HL-60/S4 treated with phorbol 12-myristate 13-acetate at 8.2 ng/mL for 4 days and 3 days (cell line): Measurements from ENCODE around the gene ZNRF1.

Experiments
- in situ Hi-C: fragments of 300-500 bp; cut with MboI; formaldehyde crosslinking; loops from 2 replicates; pipeline ENCODE4 v1.15.0; 2022; ENCODE audit warnings: low sequenced_read_pairs

Gene ZNRF1

DNA sequence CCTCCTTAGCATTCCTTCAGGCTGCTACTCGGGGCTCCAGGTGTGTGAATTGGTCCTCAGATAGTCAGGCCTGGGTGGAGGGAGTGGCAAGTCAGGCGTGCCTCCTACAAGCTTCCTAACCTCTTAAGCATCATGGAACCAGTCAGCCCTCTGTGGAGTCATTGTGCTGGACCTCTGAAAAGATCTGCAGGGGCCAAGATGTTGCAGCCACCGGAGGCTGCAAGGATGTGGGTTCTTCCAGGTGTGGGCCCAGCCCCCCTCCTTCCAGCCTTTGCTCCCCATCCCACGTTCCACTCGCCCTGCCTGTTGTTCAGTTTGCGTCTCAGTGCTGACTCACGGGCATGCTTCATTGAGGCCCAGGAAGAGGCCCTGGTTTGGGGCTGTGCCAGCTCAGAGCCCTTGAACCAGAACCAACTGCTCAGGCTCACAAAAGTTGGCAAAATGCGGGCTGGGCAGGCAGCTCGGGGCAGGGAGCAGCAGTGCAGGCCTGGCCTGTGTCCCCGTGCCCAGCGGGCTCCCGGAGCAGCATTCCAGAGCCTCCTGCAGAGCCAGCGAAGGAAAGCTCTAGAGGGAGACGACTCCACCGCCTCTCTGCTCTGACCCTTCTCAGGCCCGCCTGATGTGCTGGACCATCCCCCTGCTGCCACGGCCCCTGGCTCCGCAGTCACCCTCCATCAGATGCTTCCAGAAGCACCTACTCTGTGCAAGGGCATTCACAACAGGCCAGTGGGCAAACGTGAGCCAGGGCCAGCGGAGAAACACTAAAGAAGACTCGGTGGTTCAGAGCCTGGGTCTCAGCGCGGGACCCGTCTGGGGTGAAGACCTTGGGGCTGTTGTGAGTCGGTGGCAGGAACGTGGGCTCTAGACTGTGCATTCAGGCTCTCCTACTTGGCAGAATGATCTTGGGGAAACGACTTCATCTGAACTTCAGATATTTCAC is 110.2 kb downstream of the ZNRF1 start:
- in situ Hi-C loops: loop anchor here (5.0 to 10.0 kb wide), 2 partner anchors 42 to 114 kb away; partner anchors contain the start of gene ZNRF1

DNA sequence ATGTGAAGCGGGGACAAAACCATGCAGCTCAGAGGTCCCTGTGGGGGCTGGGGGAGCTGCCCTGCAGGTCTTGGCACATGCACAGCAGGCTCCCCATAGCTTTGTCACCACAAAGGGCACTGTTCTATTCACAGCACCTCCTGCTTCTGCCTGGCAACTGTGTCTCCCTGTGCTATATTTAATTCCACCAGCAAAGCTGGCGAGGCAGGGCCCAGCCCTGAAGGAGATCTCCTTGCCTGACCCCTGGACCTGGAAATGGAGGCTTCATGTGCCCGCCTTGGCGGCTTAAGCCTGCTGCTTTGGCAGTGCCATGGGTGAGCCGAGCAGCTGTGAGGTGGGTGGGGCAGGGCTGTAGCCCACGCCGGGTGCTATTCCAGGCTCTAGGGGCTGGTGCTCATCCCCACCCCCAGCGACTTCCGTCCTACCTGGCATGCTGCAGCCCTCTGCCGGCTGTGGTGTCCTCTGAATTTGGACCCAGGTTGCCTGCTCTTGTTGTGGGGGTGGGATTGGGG is 111.0 kb downstream of the ZNRF1 start:
- in situ Hi-C loops: loop anchor here (5.0 to 10.0 kb wide), 2 partner anchors 42 to 115 kb away; partner anchors contain the start of gene ZNRF1

DNA sequence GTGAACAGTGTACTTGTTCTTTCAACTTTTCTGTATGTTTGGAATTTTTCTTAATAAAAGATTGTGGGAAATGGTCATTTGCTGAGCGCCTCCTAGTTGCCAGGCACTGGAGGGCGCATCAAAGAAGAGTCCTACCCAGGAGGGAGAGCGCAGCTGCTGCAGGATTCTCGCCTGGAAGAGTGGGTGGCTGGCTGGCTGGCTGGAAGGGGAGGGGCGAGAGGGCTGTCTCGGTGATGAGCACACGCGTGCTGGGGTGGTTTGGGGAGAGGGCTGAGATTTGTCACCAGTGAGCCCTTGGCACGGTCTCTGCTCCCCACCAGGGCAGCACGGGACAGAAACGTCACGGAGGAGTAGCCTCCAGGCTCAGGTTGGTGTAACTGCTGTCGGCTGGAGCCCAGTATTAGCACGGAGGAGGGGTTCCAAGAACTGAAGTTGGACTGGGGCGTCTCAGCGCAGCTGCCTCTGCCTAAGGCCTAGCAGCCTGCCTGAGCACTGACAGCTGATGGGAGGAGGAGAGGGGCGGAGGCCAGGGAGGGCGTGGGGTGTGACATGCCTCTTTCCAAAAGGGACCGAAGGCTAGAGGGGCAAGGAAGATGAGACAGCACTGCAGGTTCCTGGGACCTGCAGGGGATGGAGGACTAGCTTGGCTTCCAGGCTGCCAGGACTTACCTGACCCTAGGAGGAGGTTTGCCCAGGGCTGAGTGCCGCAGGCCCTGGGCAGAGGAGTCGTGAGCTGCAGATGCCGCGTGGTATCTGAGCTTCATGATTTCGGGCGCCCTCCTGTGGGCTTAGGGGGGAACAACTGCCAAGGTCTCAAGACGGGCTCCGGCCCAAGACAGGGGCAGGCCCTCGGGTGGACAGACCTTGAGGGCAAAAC is 112.1 kb downstream of the ZNRF1 start:
- in situ Hi-C loops: no loop called here

DNA sequence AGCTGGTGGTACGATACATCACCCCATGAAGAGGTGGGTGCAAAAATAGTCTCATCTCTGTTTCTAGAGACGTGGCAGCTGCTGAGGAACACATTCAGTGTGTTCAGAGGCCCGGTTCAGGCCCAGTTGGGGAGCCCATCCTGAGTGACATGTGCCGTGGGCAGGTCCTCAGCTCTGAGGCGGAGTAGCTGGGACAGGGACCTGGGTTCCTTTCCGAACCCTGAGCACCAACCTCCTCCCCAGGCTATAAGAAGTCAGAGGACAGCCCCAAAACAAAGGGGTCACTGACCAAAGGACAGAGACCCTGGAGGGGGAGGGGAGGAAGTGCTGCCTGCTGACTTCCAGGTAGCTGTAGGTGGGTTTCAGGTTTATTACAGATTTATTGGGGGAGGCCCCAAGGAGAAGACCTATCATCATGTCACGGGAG is 112.7 kb downstream of the ZNRF1 start:
- in situ Hi-C loops: no loop called here

DNA sequence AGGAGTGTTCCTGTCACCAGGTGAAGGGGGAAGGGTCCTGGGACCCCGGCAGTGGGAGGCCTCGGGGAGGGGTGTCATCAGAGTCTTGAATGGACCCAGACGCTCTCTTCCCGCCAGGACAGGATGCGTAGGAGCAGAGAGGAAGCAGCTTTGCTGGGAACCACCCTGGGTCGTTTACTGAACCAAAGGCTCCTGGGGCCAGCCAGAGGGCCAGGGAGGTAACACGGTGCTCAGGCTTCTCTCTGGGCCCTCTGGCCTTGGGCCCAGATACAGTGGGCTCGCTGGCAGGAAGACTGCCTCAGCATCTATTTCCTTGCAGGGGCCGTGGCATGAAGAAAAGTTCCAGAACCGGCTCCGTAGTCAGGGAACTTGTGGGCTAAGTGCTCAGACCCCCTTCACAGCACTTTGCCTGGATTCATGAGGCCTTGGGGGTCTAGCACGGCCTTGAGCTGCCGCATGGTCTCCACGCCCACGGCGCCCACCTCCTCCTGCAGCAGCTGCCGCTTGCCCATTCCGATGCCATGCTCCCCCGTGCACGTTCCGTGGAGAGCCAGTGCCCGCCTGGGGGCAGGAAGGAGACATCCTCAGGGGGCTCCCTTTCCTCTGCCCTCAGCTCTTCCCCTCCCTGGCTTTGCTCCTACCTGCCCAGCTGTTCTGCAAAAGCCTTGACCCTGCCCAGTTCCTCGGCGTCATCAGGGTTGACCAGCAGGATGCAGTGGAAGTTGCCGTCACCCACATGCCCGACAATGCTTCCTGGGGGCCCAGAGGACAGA is 113.3 kb downstream of the ZNRF1 start:
- in situ Hi-C loops: no loop called here

DNA sequence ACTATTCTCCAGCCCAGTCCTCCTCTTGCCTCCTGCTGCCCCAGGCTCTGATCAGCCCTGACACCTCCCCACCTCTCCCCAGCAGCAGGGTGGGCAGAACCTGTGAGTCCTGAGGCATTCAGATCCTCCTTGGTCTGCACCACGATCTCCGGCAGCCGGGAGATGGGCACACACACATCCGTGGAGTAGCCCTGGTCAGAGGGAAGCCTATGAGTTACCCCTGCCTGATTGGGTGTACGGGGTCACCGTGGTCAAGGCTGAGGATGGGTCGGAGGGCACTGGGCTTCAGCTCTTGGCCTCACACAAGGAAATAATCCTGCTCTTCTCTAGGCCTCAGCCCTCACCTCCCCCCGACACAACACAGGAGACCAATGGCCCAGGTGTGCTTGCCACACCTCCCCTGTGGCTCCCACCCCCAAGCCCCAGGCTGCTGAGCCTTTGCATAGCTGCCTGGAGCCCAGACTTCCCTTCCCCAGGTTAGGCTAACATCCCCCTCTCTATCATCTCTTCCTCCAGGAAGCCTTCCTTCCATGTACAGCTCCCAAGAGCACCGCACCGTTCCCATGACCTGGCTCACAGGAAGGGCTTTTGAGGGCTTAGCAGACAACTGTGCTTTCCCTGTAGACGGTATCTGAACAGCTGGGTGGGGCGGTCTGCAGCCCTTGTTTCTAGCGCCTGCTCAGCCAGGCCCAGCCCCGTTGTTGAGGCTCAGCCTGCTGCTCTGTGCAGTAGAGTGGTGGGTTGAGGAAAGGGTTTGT is 114.1 kb downstream of the ZNRF1 start:
- in situ Hi-C loops: no loop called here

DNA sequence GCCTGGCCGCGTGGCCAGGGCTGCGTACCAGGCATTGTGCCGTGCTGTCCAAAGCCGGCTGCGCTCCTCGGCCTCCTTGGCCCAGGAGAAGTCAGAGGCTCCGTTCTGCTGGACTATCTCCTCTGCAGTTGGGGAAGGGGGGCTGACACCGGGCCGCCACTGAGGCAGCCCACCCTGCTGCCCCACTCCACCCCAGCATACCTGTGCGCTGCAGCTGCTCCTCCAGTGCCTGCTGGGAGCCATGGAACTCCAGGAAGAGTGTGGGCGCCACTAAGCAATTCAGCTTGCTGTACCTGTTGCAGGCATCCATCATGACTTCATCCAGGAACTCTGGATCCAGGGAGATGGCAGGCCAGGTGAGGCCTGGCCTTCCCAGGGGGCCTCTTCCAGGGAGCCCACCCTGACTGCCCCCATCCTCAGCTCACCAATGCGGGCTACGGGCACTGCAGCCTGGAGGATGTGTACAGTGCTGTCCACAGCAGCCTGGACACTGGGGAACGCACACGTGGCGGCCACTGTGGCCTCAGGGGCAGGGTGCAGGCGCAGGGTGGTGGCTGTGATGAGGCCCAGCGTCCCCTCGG is 114.8 kb downstream of the ZNRF1 start:
- in situ Hi-C loops: no loop called here

DNA sequence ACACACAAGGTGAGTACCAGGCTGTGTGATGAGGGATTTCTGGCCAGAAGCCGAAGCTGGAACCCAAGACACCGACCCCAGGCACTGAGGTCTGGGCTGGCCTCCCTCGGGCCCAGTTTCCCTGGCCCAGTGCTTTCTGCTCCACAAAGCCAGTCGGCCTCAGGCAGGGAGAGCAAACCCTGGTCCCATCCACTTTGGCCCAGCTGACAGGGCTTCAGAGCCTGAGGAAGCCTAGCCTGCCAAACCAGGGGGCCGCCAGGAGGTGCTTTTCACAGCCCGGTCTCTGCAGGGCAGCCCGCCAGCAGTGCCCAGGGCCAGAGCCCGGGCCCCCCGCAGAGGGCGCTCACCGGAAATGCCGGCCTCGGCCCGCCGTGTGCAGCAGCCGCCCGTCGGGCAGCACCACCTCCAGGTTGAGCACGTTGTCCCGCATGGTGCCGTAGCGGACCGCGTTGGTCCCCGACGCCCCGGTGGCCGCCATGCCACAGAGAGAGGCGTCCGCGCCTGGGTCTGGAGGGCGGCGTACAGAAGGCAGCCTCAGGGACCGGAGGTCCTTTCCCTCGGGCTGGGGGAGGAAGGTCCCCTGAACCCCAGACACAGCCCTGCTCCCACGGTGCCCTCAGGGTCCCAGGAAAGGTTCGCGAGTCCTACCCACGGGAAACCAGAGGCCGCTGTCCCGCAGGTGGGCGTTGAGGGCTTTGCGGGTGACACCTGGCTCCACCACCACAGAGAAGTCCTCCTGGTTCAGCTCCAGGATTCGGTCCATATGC is 115.5 kb downstream of the ZNRF1 start:
- in situ Hi-C loops: no loop called here

DNA sequence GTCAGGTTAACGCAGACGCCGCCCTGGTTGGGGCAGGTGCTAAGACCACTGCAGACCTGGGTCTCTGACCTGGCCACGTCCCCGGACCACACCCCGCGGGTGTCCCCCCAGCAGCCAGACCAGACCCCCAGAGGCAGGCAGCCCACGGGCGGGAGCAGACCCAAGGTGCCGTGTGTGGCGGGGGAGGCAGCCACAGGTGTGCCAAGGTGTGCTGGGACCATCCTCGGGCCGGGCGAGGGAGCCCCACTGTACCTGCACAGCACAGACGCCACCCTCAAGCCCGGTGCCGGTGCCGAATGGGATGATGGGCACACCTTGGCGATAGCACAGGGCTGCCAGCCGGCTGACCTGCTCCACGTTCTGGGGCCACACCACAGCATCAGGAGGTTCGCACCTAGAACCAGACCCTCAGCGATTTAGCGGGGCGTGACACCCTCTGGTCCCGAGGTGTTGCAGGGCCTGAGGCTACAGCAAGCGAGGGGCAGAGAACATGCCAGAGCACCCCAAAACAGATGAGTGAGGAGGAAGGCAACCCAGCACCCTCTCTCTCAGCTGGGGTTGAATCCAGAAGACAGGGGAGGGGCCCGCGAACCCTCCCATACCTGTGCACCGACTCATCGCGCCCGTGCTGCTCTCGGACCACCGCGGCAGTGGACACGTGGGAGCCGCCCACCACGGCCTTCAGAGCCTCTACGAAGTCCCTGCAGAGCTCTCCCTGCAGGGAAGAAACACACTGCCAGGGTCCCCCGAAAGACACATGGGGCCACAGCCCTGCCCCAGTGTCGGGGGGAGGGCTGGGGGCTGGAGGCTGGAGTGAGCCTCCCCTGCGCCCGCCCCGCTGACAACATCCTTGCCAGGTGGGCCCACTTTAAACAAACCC is 116.4 kb downstream of the ZNRF1 start:
- in situ Hi-C loops: no loop called here

DNA sequence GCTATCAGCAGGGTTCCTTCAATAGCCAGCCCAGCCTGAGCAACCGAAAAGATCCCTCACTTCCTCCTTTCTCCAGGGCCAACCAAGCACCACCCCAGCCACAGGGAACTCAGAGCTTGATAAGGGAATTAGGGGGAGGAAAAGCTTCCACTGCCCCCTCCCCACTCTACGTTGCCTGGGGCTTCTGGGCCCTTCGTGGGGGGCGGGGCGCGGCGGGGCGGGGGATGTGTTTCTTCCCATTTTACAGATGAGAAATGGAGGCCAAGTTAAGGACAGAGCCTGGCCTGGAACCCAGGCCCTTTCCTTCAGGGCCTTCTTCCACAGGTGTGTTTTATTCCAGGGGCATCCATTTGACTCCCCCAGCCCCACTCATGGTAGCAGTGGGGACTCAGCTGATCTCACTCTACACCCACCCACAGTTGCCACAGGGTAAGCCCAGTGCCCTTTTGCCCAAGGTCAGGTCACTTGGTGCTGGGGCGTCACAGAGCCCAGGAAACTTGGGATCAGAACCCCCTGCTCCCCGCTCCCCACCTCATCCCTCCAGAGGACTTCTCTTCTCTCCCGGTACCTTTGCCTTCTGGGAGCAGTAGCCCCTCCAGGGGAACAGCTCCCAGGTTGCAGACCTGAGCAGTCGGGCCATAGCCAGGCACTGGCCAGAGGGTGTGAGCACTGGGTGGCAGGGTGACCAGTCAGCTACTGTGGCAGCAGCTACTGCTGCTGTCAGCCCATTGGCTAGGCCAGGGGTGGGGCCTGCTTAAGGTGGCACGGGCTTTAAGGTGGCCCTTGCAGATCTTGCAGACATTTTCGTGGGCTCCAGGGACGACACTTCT is 117.5 kb downstream of the ZNRF1 start, which contains the start of gene LDHD:
Gene LDHD (minus strand): TSS at position 700 of the 830 bp plus-strand sequence. CDS start 60 bp downstream, at position 640.
- in situ Hi-C loops: no loop called here

DNA sequence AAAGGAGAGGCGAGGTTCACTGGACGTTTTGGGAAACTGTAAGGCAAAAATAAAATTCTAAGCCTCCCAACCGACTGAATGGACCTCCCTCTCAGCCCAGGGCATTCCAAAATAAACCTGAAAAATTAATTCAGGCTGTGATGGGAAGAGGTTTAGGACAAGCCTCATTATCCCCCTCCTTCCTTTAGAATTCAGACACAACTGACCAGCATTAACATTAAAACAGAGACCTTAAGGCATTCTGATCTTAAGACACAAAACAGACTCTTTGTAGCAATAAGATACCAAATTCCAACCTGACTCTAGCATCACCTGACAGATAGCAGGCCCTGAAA is 118.1 kb downstream of the ZNRF1 start:
- in situ Hi-C loops: no loop called here

DNA sequence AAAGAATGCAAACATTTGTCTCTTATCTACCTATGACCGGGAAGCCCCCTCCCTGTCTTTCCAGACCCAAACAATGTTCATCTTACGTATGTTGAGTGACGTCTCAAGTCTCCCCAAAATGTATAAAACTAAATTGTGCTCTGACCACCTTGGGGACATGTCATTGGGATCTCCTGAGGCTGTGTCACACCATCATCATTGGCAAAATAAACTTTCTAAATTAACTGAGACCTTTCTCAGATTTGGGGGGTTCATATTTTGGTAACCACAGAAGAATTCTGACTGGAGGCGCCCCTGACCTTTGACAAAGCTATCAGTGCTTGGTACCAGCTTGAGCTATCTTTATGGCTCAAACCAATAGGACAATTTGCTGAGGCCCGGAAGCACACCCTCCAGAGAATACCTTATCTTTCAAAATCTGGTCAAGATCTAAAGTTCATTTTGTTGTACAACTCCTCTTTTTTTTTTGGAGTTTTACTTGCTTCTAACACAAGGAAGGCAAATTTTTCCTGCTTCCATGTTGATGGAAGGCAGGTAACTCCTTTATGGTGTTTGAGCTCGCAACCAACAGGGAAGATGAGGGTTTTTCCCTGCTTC is 120.2 kb downstream of the ZNRF1 start:
- in situ Hi-C loops: no loop called here

DNA sequence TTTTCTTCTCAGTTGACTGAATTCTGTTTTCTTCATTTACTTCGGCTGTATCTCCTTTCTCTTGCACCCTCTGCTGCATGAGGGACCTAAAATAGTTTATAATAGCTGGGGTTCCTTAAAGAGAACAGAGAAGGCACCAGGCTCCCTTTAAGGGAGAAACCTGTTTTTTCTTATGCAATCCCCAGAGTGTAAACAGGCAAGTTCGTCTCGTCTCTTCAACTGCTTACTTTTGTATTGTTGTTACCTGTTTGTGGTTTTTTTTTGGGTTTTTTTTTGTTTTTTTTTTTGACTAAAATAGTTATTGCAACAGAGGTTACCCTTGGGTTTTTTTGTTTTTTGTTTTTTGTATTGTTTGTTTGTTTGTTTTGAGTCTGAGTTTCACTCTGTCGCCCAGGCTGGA is 121.4 kb downstream of the ZNRF1 start:
- in situ Hi-C loops: no loop called here

DNA sequence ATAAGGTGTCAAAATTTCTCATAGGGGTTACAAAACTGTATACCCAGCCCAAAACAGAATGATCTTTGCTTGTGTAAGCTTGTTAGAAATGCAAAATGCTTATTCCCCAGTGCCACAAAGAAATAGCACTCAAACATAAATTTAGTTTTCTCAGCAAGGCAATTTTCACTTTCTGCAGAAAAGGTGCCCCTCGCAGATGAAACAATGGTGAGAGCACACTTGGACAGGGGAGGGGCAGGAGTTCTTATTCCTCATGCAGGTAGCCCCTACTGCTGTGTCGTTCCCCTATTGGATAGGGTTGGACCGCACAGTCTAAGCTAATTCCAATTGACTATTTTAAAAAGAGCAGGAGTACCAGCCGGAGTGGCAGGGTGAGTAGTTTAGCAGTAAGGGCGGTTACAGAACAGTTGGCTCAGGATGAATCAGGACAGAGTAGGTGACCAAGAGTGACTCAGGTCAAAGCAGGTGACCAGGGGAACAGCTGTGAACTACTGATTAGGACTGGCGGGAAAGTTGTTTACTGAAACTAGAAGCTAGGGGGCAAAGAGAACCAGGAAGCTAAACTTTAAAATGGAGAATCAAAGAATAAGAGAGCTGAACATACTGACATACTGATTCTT is 123.2 kb downstream of the ZNRF1 start:
- in situ Hi-C loops: no loop called here

DNA sequence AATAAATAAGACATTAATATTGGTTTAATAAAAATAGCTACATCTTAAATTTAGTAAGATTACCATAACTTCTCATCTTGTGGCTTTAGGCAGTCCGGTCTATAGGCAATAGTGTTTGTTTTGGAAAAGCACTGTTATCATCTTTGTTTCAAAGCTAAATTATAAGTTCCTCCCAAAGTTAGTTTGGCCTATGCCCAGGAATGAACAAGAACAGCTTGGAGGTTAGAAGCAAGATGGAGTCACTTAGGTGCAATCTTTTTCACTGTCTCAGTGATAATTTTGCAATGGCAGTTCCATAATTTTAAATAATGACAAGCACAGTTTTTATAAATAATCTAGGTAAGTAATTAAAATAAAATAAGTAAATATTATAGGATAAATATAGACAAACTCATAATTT is 123.8 kb downstream of the ZNRF1 start:
- in situ Hi-C loops: no loop called here
